Activated naive CD4-positive, alpha-beta T cell treated with anti-CD3 and anti-CD28 coated beads, Interleukin-2, amount 10 ng/mL, durations not matched to agents 5 hours and 36 hours (primary cell): ENCODE measurements around the gene PROM1. TPM values are rescaled to one million over a fixed set of nuclear protein-coding genes. Genes with fewer than 3 reads are reported as not detected.

ENCODE experiments used
- total RNA-seq, 2 experiments: library from RNA; stranded (reverse); gene quantifications; one replicate each; pipeline ENCODE4 v1.2.3, GENCODE V29; 2021

PROM1 gene, protein sequence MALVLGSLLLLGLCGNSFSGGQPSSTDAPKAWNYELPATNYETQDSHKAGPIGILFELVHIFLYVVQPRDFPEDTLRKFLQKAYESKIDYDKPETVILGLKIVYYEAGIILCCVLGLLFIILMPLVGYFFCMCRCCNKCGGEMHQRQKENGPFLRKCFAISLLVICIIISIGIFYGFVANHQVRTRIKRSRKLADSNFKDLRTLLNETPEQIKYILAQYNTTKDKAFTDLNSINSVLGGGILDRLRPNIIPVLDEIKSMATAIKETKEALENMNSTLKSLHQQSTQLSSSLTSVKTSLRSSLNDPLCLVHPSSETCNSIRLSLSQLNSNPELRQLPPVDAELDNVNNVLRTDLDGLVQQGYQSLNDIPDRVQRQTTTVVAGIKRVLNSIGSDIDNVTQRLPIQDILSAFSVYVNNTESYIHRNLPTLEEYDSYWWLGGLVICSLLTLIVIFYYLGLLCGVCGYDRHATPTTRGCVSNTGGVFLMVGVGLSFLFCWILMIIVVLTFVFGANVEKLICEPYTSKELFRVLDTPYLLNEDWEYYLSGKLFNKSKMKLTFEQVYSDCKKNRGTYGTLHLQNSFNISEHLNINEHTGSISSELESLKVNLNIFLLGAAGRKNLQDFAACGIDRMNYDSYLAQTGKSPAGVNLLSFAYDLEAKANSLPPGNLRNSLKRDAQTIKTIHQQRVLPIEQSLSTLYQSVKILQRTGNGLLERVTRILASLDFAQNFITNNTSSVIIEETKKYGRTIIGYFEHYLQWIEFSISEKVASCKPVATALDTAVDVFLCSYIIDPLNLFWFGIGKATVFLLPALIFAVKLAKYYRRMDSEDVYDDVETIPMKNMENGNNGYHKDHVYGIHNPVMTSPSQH
- not detected for total RNA-seq

DNA sequence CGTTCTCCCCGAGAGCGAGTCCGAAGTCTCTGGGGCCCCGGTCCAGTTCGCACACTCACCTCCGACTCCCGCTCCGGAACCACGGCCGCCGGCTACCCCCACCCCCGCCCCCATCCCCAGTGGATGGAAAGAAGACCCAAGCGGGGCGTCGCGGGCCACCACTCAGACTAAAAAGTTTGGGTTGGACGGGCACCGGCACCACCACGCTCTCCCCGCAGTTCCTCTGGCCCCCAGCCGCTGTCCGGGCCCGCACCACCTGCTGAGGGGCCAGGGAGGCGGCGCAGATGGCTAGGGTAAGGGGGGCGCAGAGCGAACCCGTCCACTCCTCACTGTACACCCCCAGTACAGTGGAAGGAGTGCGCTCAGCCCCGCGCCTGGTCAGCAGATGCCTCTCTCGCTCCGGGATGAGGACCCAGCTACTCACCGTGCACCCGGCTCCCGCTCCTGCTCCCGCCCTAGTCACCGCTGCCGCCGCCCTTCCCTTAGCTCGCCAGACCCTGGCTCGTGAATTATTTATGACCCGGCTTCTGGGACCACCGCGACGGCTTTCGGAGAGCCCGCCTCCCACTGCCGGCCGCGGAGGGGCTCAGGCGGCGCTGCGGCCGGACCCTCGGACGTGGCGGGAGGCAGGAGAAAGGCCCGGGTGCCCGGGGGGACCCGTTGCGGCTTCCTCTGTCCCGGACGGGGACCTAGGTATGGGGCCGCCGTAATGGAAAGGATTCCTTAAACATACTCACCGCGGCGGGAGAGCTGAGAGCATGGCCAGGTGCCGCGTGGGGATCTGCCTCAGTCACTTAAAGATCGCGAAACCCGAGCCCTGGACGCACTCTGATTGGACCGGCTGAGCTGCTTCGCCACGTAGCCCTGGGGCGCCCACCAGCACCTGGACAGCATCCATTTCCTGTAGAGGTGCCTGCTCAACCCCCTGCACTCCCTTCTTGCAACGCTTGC is at the start of gene PROM1:
TSS of gene PROM1 (minus strand) at position 783 of the 951 bp plus-strand sequence. CDS start 8,117 bp downstream, outside the sequence.

DNA sequence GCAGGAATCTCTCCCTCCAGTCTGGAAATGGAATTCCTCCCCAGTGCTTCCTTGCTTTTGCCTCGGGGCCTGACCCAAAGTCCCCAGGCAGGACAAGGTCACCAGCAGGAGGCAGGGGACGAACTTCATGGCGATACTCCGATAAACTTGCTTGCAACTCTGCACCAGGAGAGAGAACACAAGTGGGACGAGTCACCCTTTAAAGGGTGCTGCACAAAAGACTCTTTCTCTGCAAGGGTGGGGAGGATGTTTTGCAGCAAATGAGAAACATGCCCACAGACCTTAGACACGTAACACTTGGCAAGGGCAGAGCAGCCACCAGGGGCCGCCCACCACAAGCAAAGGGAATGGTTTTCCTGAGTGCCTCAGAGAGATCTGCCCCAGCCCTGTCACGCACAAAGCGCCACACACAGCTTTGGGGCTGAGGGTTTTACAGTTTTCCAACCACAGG is 120.8 kb downstream of the PROM1 start, which contains the start of gene FGFBP2:
TSS of gene FGFBP2 (minus strand) at position 175 of the 451 bp plus-strand sequence. CDS start at position 129, 46 bp downstream.

DNA sequence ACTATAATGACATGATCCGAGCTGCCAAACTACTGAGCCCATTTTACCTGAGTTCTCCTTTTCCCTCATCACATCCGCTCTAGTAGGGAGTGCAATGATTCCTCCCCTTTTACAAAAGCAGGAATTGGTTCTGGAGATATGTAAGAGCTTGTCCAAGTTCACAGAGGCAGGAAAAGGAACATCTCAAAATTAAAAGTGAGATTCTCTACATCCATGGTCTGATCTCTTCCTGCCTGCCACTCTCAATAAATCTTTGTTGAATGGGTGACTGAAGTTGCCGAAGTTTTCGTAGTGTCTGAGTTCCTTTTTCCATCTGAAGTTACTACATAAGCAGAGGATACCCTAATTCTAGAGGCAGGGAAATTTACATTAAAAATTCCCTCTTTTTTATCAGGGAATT is 145.2 kb downstream of the PROM1 start, which contains the start of gene FGFBP1:
TSS of gene FGFBP1 (minus strand) at position 101 of the 400 bp plus-strand sequence. CDS start 2,108 bp downstream, outside the sequence.

Other genes with a start within 250 kb of the PROM1 start
- gene FGFBP1, start 145.3 kb downstream of the PROM1 start, total RNA-seq = not detected
- gene FGFBP2, start 120.8 kb downstream of the PROM1 start, total RNA-seq = 1 to 10 TPM; 5.2 to 6.7 TPM
- 10 to 100 TPM; 48.1 to 48.2 TPM for gene TAPT1, start 142.4 kb upstream of the PROM1 start, total RNA-seq